Ovary (tissue), 9 donors: ENCODE results near the gene COX10. TPM values are rescaled to one million over a fixed set of nuclear protein-coding genes. Genes with fewer than 3 reads are reported as not detected.

Source experiments
- DNase-seq, 5 donors: peaks; one replicate each; pipeline ENCODE4 v3.0.0-alpha.2; 2019 to 2020
- H3K27ac ChIP-seq, 2 donors: fragments of 200-600 bp; one replicate each; pipeline versions ENCODE4 v1.5.1 to v1.8.0; 2019 to 2022
- H3K27me3 ChIP-seq: fragments of 200-600 bp; one replicate; pipeline ENCODE4 v1.8.0; 2022
- H3K36me3 ChIP-seq: fragments of 200-600 bp; sonication (generic); one replicate; pipeline ENCODE4 v1.5.1; 2019
- H3K4me1 ChIP-seq: one replicate; pipeline ENCODE4 v1.8.1; 2013; ENCODE audit warnings: mild to moderate bottlenecking, moderate library complexity; ENCODE audit not compliant: insufficient read depth
- H3K4me3 ChIP-seq: fragments of 200-600 bp; sonication (generic); one replicate; pipeline ENCODE4 v1.5.1; 2017
- H3K9me3 ChIP-seq, 2 donors: fragments of 200-600 bp in 1 of 2; sonication (generic) in 1 of 2; one replicate each; pipeline versions ENCODE4 v1.5.1 to v1.8.1; 2013 to 2019; ENCODE audit warnings: mild to moderate bottlenecking in 1 of 2, moderate library complexity in 1 of 2
- EP300 ChIP-seq: sonication (generic); formaldehyde crosslinking; IDR thresholded peaks from one replicate; pipeline ENCODE4 v1.6.1; 2017; ENCODE audit warnings: antibody characterized with exemption
- POLR2A ChIP-seq: fragments of 450-650 bp; IDR thresholded peaks from one replicate; pipeline ENCODE4 v1.6.1; 2017; ENCODE audit warnings: antibody characterized with exemption, mild to moderate bottlenecking, moderate library complexity
- WGBS, 3 donors: extraction: QIAGEN DNeasy Blood & Tissue Kit in 1 of 3; methylation state at CpG; one replicate each; pipeline versions ENCODE4 v1.1.5 to v1.1.7; 2013 to 2017; 5-methylcytosine and 5-hydroxymethylcytosine counted together
- intact Hi-C, 4 donors: fragments of 100-400 bp; cut with DNase I; formaldehyde crosslinking; loops; one replicate each; pipeline versions ENCODE4 v1.11.0 to v1.15.1; 2022 to 2023
- polyA plus RNA-seq, 2 donors: library from polyadenylated mRNA; stranded (reverse); fragments of 200-250 nt in 1 of 2; fragments of 350-450 nt in 1 of 2; fragmentation: Illumina TruSeq in 1 of 2; extraction: RNeasy Lipid Tissue Mini Kit (QIAGEN cat#74804) in 1 of 2; gene quantifications; one replicate each; pipeline ENCODE4 v1.2.3, GENCODE V29; 2013 to 2014
- total RNA-seq, 7 donors: library from RNA; depleted of rRNA in 2 of 7; stranded (reverse); fragments of >200 nt in 2 of 7; fragmentation: NEBNext Ultra II Directional in 3 of 7; extraction: Animal tissue kit (Norgen Biotek cat#: 25700) in 3 of 7; gene quantifications; one replicate each; pipeline versions ENCODE4 v1.1.0 to v1.2.4, GENCODE V29; 2016 to 2023
- TF ChIP-seq, protein P1 (sequence below), 3 donors: fragments of 450-650 bp in 2 of 3; fragments of 200-600 bp in 1 of 3; IDR thresholded peaks; one replicate each; pipeline versions ENCODE4 v1.5.1 to v1.8.0; 2016 to 2022; ENCODE audit warnings: antibody characterized with exemption in 3 of 3, mild to moderate bottlenecking in 1 of 3
- donor health status: DM: no; HTN: no; CAD: no; lungs with moderate emphysema.
- donor health status: DM: no; HTN: no; CAD: no.
- donor health status: Bipolar disorder and iron deficiency.
- donor health status: DM: yes; HTN: yes; CAD: no.
- donor health status: DM: no; HTN: no; CAD: no.
- donor health status: DM: yes; HTN: yes; CAD: no.

The COX10 gene
- total and polyA plus RNA-seq, 9 donors: 5.1 to 15.3 (median 11.7) TPM

- Histone ChIP-seq H3K36me3 (no peaks in the 10 kb centered on the region), H3K27me3 (no peaks in the 10 kb centered on the region), H3K27ac (no peak overlapping the region), H3K4me3 (no peak overlapping the region), H3K4me1 (no peaks in the 10 kb centered on the region), H3K9me3 (no peaks in the 10 kb centered on the region)
- intact Hi-C loops: no loop called here
- TF ChIP-seq, protein P1, sequence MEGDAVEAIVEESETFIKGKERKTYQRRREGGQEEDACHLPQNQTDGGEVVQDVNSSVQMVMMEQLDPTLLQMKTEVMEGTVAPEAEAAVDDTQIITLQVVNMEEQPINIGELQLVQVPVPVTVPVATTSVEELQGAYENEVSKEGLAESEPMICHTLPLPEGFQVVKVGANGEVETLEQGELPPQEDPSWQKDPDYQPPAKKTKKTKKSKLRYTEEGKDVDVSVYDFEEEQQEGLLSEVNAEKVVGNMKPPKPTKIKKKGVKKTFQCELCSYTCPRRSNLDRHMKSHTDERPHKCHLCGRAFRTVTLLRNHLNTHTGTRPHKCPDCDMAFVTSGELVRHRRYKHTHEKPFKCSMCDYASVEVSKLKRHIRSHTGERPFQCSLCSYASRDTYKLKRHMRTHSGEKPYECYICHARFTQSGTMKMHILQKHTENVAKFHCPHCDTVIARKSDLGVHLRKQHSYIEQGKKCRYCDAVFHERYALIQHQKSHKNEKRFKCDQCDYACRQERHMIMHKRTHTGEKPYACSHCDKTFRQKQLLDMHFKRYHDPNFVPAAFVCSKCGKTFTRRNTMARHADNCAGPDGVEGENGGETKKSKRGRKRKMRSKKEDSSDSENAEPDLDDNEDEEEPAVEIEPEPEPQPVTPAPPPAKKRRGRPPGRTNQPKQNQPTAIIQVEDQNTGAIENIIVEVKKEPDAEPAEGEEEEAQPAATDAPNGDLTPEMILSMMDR (IDR thresholded peaks at IDR 0.05): no peak
- no peak for TF ChIP-seq POLR2A
- TF ChIP-seq EP300: no peak
- WGBS, 3 donors: 40 to 45% (median 41%) methylated on average over 6 of the region's 6 CpGs
- no peak for DNase-seq
Observed at GRCh38 chr17:14052886-14053615, 16.3 kb upstream of the COX10 start.

DNA sequence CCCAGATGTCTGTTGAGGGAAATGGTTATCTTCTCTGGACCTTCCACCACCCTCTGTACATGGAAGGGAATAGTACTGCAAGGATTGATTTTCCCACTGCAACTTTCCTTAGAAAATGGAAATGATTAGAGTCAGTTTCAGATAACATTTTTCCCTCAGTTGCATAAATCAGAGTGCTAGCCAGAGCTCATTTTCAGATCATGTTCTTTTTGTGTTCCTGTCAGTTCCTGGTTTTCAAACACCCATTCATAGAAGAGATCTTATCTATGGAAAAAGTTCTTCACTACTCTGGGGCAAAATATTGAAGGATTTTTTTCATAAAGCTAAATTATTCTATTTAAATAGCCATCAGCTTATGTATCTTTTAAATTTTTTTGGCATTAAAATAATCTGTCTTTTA, 11.7 kb upstream of the COX10 start:
- Histone ChIP-seq H3K4me3 (no peak overlapping the region), H3K4me1 (no peaks in the 10 kb centered on the region), H3K27me3 (no peaks in the 10 kb centered on the region), H3K27ac (no peak overlapping the region), H3K36me3 (no peaks in the 10 kb centered on the region), H3K9me3 (no peaks in the 10 kb centered on the region)
- no peak for DNase-seq
- intact Hi-C loops: no loop called here
- TF ChIP-seq, protein P1 (IDR thresholded peaks at IDR 0.05): no peak
- TF ChIP-seq EP300 (no peak), POLR2A (no peak)

DNA sequence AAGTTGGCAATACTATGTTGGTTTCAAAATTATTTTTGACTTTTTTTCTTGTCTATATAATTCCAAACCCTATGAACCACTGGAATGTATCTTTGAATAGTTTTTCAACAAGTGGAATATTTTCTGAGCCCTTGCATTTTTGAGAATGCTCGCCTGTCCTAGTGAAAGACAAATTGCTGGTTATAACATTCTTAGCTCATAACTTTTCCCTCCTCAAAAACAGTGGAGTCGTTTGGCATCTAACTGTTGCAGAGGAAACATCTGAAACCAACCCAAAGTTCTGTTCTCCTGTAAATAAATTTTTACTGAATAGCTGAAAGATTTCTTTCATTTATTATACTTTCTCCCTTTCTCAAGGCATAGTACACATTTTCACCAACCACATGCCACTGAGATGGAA, 11.3 kb upstream of the COX10 start:
- Histone ChIP-seq H3K9me3 (no peaks in the 10 kb centered on the region), H3K4me3 (no peak overlapping the region), H3K27me3 (no peaks in the 10 kb centered on the region), H3K4me1 (no peaks in the 10 kb centered on the region), H3K27ac (no peak overlapping the region), H3K36me3 (no peaks in the 10 kb centered on the region)
- intact Hi-C loops: no loop called here
- no peak for TF ChIP-seq EP300
- TF ChIP-seq, protein P1 (IDR thresholded peaks at IDR 0.05): no peak
- no peak for TF ChIP-seq POLR2A
- 64 to 67% (median 65%) methylated on average over 2 of the region's 2 CpGs for WGBS, 3 donors
- DNase-seq: no peak

DNA sequence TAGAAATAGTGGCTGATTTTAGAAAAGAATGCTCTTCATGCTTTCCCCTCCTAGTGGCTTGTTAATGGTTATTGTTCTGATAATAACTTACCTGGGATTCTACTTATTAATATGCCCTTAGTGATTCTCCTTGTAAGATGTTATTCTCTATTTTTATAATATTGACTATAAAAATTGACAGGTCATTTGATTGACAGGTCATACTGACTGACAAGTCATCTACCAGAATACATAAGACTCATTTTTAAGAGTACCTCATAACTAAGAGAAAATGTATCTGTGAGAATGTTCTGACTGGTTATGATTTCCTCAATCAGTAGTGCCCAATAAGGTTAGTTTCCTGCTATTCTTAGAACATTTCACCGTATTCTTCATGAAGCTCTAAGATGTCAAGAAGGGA, 8.6 kb upstream of the COX10 start:
- Histone ChIP-seq H3K4me3 (no peak overlapping the region), H3K4me1 (no peaks in the 10 kb centered on the region), H3K27ac (no peak overlapping the region), H3K27me3 (no peaks in the 10 kb centered on the region), H3K9me3 (no peaks in the 10 kb centered on the region), H3K36me3 (peaks cover 3% of the 10 kb centered on the region)
- TF ChIP-seq POLR2A (no peak), EP300 (no peak)
- TF ChIP-seq, protein P1 (IDR thresholded peaks at IDR 0.05): no peak
- intact Hi-C loops: no loop called here
- no peak for DNase-seq
- WGBS, 3 donors: 92 to 98% (median 96%) methylated on average over 1 of the region's 1 CpG
